ENCODE results near the gene PRSS12.

Gene PRSS12

DNA sequence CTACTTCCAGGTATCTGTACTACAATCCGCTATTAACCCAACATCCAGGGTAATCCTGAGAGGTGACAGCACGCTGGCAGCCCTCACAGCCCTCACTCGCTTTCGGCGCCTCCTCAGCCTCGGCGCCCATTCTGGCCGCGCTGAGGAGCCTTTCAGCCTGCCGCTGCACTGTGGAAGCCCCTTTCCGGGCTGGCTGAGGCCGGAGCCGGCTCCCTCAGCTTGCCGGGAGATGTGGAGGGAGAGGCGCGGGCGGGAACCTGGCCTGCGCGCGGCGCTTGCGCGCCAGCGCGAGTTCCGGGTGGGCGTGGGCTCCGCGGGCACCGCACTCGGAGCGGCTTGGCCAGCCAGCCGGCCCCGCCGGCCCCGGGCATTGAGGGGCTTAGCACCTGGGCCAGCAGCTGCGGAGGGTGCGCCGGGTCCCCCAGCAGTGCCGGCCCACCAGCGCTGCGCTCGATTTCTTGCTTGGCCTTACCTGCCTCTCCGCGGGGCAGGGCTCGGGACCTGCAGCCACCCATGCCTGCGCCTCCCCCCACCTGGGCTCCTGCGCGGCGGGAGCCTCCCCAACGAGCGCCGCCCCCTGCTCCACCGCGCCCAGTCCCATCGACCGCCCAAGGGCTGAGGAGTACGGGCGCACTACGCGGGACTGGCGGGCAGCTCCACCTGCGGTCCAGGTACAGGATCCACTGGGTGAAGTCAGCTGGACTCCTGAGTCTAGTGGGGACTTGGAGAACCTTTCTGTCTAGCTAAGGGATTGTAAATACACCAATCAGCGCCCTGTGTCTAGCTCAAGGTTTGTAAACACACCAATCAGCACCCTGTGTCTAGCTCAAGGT lies 87.3 kb downstream of the PRSS12 start:
- Histone ChIP-seq H3K9me3 (ENCODE audit: insufficient read depth, low read length) (no peaks in the 10 kb centered on the region), H3K36me3 (ENCODE audit: insufficient read depth, insufficient read length, low read length) (no peaks in the 10 kb centered on the region), H3K4me1 (ENCODE audit: insufficient read depth, insufficient read length) (no peaks in the 10 kb centered on the region), H3K27me3 (ENCODE audit: insufficient read depth, insufficient read length) (no peaks in the 10 kb centered on the region), H3K9ac (ENCODE audit: insufficient read length, low read depth) (no peak overlapping the region), H3K4me3 (ENCODE audit: insufficient read length, low read depth) (no peak overlapping the region)
- no peak for TF ChIP-seq SUZ12 (IDR thresholded peaks at IDR 0.05; ENCODE audit: extremely low read depth, insufficient read depth, insufficient read length)
- TF ChIP-seq YY1 (IDR thresholded peaks at IDR 0.05; ENCODE audit: insufficient read depth, insufficient read length) = no peak
- no peak for TF ChIP-seq ZNF274 (IDR thresholded peaks at IDR 0.05; ENCODE audit: low read depth, low read length)
- no peak for DNase-seq (ENCODE audit: low read depth, low spot score)

DNA sequence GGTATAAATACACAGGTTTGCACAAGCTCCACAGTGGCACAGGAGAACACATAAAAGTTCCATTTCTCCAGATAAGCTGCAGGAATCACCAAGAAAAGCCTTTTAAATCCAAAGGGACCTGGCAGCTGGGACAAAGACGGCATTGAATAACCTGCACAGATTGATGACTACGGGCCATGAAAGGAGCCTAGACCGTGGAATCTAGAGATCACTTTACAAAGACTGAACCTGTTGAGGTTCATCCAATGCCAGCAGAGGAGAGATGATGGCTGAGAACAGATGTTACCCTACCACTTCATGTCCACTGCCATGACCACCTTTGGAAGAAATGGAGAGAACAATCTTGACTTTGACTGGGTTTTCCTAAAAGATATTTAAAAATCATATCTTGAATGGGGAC lies 88.7 kb downstream of the PRSS12 start:
- H3K27me3 ChIP-seq (ENCODE audit: insufficient read depth, insufficient read length) = no peaks in the 10 kb centered on the region
- H3K9me3 ChIP-seq (ENCODE audit: insufficient read depth, low read length) = no peaks in the 10 kb centered on the region
- DNase-seq (ENCODE audit: low read depth, low spot score) = no peak
- H3K4me1 ChIP-seq (ENCODE audit: insufficient read depth, insufficient read length) = no peaks in the 10 kb centered on the region
- TF ChIP-seq SUZ12 (IDR thresholded peaks at IDR 0.05; ENCODE audit: extremely low read depth, insufficient read depth, insufficient read length) = no peak
- TF ChIP-seq ZNF274 (IDR thresholded peaks at IDR 0.05; ENCODE audit: low read depth, low read length) = no peak
- TF ChIP-seq YY1 (IDR thresholded peaks at IDR 0.05; ENCODE audit: insufficient read depth, insufficient read length) = no peak
- no peaks in the 10 kb centered on the region for H3K36me3 ChIP-seq (ENCODE audit: insufficient read depth, insufficient read length, low read length)
- H3K9ac ChIP-seq (ENCODE audit: insufficient read length, low read depth) = no peak overlapping the region
- H3K4me3 ChIP-seq (ENCODE audit: insufficient read length, low read depth) = no peak overlapping the region

DNA sequence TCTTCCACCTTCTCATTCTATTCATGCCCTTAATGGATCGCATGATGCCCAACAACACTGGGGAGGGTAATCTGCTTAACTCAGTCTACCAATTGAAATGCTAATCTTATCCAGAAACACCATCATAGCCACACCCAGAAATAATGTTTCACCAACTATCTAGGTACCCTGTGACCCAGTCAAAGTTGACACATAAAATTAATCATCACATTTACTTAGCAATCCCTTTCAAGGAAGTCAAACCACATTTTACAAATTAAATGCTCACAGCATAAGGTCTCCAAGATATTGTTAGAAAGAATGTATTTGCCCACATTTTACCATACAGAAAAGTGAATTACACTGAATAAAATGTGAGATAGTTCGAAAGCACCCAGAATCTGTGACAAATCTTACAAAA lies 92.5 kb downstream of the PRSS12 start:
- Histone ChIP-seq H3K4me3 (ENCODE audit: insufficient read length, low read depth) (no peak overlapping the region), H3K4me1 (ENCODE audit: insufficient read depth, insufficient read length) (no peaks in the 10 kb centered on the region), H3K9me3 (ENCODE audit: insufficient read depth, low read length) (no peaks in the 10 kb centered on the region), H3K9ac (ENCODE audit: insufficient read length, low read depth) (no peak overlapping the region), H3K36me3 (ENCODE audit: insufficient read depth, insufficient read length, low read length) (no peaks in the 10 kb centered on the region), H3K27me3 (ENCODE audit: insufficient read depth, insufficient read length) (no peaks in the 10 kb centered on the region)
- DNase-seq (ENCODE audit: low read depth, low spot score) = no peak
- no peak for TF ChIP-seq YY1 (IDR thresholded peaks at IDR 0.05; ENCODE audit: insufficient read depth, insufficient read length)
- no peak for TF ChIP-seq ZNF274 (IDR thresholded peaks at IDR 0.05; ENCODE audit: low read depth, low read length)
- TF ChIP-seq SUZ12 (IDR thresholded peaks at IDR 0.05; ENCODE audit: extremely low read depth, insufficient read depth, insufficient read length) = no peak

DNA sequence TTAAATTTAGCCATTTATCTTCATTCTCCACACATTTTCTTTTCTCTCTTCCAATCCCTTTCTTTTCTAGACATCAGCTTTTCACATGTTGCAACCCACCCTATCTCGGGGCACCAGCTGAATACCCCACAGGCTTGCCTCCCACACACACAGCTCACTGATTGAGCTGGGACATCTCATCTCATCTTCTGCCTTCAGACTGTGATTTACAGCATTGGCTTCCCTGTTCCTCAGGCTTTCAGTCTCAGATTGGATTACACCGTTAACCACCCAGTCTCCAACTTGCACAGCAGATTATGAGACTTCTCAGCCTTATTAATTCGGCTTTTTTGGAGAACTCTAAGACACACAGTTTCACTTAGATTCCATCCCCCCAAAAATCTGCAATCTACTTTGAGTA lies 93.7 kb downstream of the PRSS12 start:
- no peak for DNase-seq (ENCODE audit: low read depth, low spot score)
- Histone ChIP-seq H3K9me3 (ENCODE audit: insufficient read depth, low read length) (no peaks in the 10 kb centered on the region), H3K36me3 (ENCODE audit: insufficient read depth, insufficient read length, low read length) (no peaks in the 10 kb centered on the region), H3K4me3 (ENCODE audit: insufficient read length, low read depth) (no peak overlapping the region), H3K9ac (ENCODE audit: insufficient read length, low read depth) (no peak overlapping the region), H3K4me1 (ENCODE audit: insufficient read depth, insufficient read length) (no peaks in the 10 kb centered on the region), H3K27me3 (ENCODE audit: insufficient read depth, insufficient read length) (no peaks in the 10 kb centered on the region)
- no peak for TF ChIP-seq ZNF274 (IDR thresholded peaks at IDR 0.05; ENCODE audit: low read depth, low read length)
- no peak for TF ChIP-seq YY1 (IDR thresholded peaks at IDR 0.05; ENCODE audit: insufficient read depth, insufficient read length)
- TF ChIP-seq SUZ12 (IDR thresholded peaks at IDR 0.05; ENCODE audit: extremely low read depth, insufficient read depth, insufficient read length) = no peak

DNA sequence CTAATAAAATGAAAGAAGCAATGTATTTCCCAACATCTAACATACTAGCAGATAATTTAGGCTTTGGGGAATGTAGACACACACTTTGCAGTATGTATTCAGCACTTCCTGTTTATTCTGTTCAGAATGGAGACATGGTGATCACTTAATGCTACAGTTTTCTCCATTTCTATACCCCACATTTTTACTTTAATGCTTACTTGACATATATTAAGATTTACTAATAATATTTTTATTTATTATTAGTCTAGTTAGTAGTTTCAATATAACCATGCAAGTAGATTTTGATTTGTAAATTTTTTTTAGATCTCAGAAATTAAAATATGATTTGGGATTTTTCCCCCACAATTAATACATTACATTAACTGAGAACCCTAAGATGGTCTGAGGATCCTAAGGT lies 98.4 kb downstream of the PRSS12 start:
- H3K4me3 ChIP-seq (ENCODE audit: insufficient read length, low read depth) = no peak overlapping the region
- H3K9me3 ChIP-seq (ENCODE audit: insufficient read depth, low read length) = no peaks in the 10 kb centered on the region
- H3K27me3 ChIP-seq (ENCODE audit: insufficient read depth, insufficient read length) = no peaks in the 10 kb centered on the region
- no peak overlapping the region for H3K9ac ChIP-seq (ENCODE audit: insufficient read length, low read depth)
- H3K4me1 ChIP-seq (ENCODE audit: insufficient read depth, insufficient read length) = no peaks in the 10 kb centered on the region
- no peak for DNase-seq (ENCODE audit: low read depth, low spot score)
- H3K36me3 ChIP-seq (ENCODE audit: insufficient read depth, insufficient read length, low read length) = no peaks in the 10 kb centered on the region
- no peak for TF ChIP-seq YY1 (IDR thresholded peaks at IDR 0.05; ENCODE audit: insufficient read depth, insufficient read length)
- no peak for TF ChIP-seq ZNF274 (IDR thresholded peaks at IDR 0.05; ENCODE audit: low read depth, low read length)

DNA sequence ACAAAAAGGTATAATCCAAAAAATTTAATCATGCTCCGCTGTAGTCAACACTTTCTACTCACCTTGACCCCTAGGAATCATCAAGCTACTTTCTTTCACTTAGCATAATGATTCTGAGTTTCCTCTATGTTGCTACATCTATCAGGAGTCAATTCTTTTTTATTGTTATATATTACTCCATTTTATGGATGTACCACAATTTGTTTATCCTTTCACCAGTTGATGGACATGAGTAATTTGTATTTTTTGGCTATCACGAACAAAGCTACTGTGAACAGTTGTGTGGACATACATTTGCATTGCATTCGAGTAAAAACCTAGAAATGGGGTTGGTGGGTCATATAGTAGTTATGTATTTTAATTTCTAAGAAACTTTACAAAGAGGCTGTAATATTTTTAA lies 102.9 kb downstream of the PRSS12 start:
- no peak overlapping the region for H3K9ac ChIP-seq (ENCODE audit: insufficient read length, low read depth)
- no peaks in the 10 kb centered on the region for H3K9me3 ChIP-seq (ENCODE audit: insufficient read depth, low read length)
- H3K4me1 ChIP-seq (ENCODE audit: insufficient read depth, insufficient read length) = no peaks in the 10 kb centered on the region
- no peak overlapping the region for H3K4me3 ChIP-seq (ENCODE audit: insufficient read length, low read depth)
- TF ChIP-seq SUZ12 (IDR thresholded peaks at IDR 0.05; ENCODE audit: extremely low read depth, insufficient read depth, insufficient read length) = no peak
- no peak for TF ChIP-seq ZNF274 (IDR thresholded peaks at IDR 0.05; ENCODE audit: low read depth, low read length)
- no peak for TF ChIP-seq YY1 (IDR thresholded peaks at IDR 0.05; ENCODE audit: insufficient read depth, insufficient read length)
- H3K36me3 ChIP-seq (ENCODE audit: insufficient read depth, insufficient read length, low read length) = no peaks in the 10 kb centered on the region
- DNase-seq (ENCODE audit: low read depth, low spot score) = no peak
- no peaks in the 10 kb centered on the region for H3K27me3 ChIP-seq (ENCODE audit: insufficient read depth, insufficient read length)

DNA sequence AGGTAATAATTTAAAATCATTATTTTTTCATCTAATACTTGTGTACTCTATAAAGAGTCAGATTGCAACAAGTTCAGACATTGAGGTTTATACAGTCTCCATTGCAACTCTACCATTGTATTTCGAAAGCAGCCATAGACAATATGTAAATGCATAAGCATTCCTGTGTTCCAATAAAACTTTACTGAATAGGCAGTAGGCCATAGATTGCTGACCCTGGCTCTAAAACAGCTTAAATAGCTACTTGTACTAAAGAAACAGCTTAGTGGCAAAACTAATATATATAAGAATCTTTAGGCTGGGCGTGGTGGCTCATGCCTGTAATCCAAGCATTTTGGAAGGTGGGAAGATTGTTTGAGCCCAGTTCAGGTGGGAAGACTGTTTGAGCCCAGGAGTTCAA lies 115.3 kb downstream of the PRSS12 start:
- no peaks in the 10 kb centered on the region for H3K27me3 ChIP-seq (ENCODE audit: insufficient read depth, insufficient read length)
- no peaks in the 10 kb centered on the region for H3K9me3 ChIP-seq (ENCODE audit: insufficient read depth, low read length)
- no peak overlapping the region for H3K4me3 ChIP-seq (ENCODE audit: insufficient read length, low read depth)
- H3K4me1 ChIP-seq (ENCODE audit: insufficient read depth, insufficient read length) = no peaks in the 10 kb centered on the region
- H3K9ac ChIP-seq (ENCODE audit: insufficient read length, low read depth) = no peak overlapping the region
- TF ChIP-seq YY1 (IDR thresholded peaks at IDR 0.05; ENCODE audit: insufficient read depth, insufficient read length) (no peak), ZNF274 (IDR thresholded peaks at IDR 0.05; ENCODE audit: low read depth, low read length) (no peak), SUZ12 (IDR thresholded peaks at IDR 0.05; ENCODE audit: extremely low read depth, insufficient read depth, insufficient read length) (no peak)
- H3K36me3 ChIP-seq (ENCODE audit: insufficient read depth, insufficient read length, low read length) = no peaks in the 10 kb centered on the region
- DNase-seq (ENCODE audit: low read depth, low spot score) = no peak
